ENCODE results near the gene OXSR1. TPM values are rescaled to one million over a fixed set of nuclear protein-coding genes. Genes with fewer than 3 reads are reported as not detected.
"Not testable (repeated sequence)": the region's sequence is repeated elsewhere in the genome, so short reads cannot be mapped to it uniquely, and the experiment has no call there.

Gene OXSR1
- total RNA-seq, 4 donors from 2014 or later = 28.8 to 48.2 (median 37.6) TPM

DNA sequence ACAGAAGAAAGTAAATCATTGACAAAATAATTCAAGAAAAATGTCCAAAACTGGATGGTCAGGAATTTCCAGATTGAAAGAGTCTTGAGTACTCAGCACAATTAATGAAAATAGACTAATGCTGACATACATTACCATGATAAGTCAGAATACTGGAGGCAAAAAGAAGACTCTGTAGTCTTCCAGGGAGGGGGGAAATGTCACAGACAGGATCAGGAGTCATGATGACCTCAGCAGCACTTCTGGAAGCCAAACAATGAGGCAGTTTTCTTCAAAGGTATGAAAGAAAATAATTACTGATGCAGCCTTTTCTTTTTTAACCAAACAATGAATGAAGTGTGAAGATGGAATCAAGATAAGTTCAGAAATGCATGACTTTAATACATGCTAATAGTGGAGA is 70.1 kb downstream of the OXSR1 start:
- Histone ChIP-seq H3K36me3 (peaks cover 5 to 89% (median 6%) of the 10 kb centered on the region in 3 donors), H3K4me3 (no peak overlapping the region), H3K27ac (no peak overlapping the region), H3K27me3 (no peaks in the 10 kb centered on the region), H3K4me1 (no peaks in the 10 kb centered on the region), H3K9me3 (no peaks in the 10 kb centered on the region)
- intact Hi-C loops (cut with DNase I) = no loop called here
- TF ChIP-seq, protein P1, sequence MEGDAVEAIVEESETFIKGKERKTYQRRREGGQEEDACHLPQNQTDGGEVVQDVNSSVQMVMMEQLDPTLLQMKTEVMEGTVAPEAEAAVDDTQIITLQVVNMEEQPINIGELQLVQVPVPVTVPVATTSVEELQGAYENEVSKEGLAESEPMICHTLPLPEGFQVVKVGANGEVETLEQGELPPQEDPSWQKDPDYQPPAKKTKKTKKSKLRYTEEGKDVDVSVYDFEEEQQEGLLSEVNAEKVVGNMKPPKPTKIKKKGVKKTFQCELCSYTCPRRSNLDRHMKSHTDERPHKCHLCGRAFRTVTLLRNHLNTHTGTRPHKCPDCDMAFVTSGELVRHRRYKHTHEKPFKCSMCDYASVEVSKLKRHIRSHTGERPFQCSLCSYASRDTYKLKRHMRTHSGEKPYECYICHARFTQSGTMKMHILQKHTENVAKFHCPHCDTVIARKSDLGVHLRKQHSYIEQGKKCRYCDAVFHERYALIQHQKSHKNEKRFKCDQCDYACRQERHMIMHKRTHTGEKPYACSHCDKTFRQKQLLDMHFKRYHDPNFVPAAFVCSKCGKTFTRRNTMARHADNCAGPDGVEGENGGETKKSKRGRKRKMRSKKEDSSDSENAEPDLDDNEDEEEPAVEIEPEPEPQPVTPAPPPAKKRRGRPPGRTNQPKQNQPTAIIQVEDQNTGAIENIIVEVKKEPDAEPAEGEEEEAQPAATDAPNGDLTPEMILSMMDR (IDR thresholded peaks at IDR 0.05) = no peak
- TF ChIP-seq POLR2A (IDR thresholded peaks at IDR 0.05) = no peak
- no peak for DNase-seq

DNA sequence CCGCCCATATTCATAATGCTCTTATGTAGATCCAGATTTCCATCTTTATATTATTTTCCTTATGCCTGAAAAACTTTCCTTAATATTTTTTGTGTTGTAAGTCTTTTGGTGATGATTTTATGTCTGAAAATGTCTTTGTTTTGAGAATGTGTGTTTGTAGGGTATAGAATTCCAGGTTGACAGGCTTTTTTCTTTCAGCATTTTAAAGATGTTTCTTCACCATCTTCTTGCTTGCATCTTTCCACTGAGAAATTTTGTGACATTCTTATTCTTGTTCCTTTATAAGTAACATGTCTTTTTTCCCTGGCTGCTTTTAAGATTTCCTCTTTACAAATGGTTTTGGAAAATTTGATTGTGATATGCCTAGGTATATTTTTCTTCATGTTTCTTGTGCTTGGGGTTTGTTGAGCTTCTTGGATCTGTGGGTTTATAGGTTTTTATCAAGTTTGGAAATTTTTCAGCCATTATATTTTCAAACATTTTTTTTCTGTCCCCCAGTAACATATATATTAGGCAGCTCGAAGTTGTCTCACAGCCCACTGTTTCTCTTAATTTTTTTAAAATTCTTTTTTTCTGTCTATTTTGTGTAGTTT is 73.2 kb downstream of the OXSR1 start:
- Histone ChIP-seq H3K27ac (no peak overlapping the region), H3K36me3 (peaks cover 4 to 84% (median 5%) of the 10 kb centered on the region in 3 donors), H3K27me3 (no peaks in the 10 kb centered on the region), H3K9me3 (no peaks in the 10 kb centered on the region), H3K4me1 (no peaks in the 10 kb centered on the region), H3K4me3 (no peak overlapping the region)
- TF ChIP-seq, protein P1 (IDR thresholded peaks at IDR 0.05) = no peak
- no peak for TF ChIP-seq POLR2A (IDR thresholded peaks at IDR 0.05)
- WGBS, 2 donors = 91 to 92% methylated on average over 2 of the region's 2 CpGs
- intact Hi-C loops (cut with DNase I) = no loop called here
- DNase-seq = no peak

DNA sequence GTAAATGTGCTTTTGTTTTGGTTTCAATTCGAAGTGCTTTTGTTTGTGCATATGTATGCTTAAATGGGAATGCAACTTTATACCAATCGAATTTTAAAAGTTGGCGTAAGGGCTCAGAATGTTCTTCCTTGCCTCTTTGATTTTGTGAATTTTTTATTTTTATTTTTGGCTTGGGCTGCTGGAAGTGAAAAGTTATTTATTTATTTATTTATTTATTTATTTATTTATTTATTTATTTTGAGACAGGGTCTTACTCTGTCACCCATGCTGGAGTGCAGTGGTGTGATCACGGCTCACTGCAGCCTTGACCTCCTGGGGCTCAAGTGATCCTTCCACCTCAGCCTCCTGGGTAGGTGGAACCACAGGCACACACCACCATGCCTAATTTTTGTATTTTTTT is 77.5 kb downstream of the OXSR1 start:
- H3K27me3 ChIP-seq; H3K4me3 ChIP-seq; H3K9me3 ChIP-seq; DNase-seq; intact Hi-C loops (cut with DNase I); H3K27ac ChIP-seq; H3K4me1 ChIP-seq: not testable (repeated sequence)
- 95% methylated on average over 4 of the region's 4 CpGs for WGBS, 2 donors
- H3K36me3 ChIP-seq = peaks cover 0 to 84% (median 5%) of the 10 kb centered on the region in 3 donors

DNA sequence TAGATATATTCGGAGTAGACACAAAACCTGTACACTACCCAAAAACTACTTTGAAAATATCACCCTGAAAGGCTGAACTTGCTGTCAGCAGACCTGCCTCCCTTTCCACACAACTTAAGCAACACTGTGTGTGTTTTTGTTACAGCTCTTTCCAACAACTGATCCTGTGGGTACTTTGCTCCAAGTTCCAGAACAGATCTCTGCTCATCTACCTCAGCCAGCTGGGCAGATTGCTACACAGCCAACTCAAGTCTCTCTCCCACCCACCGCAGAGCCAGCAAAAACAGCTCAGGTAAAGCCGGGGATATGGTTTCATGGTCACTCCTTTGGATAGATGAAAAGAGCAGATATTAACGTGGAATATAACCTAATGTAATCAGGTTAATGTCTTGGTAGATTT is 80.6 kb downstream of the OXSR1 start:
- Histone ChIP-seq H3K27me3 (no peaks in the 10 kb centered on the region), H3K4me1 (peaks cover 0 to 13% (median 0%) of the 10 kb centered on the region in 3 donors), H3K4me3 (no peak overlapping the region), H3K27ac (no peak overlapping the region), H3K36me3 (peaks cover 0 to 84% (median under 1%) of the 10 kb centered on the region in 3 donors), H3K9me3 (no peaks in the 10 kb centered on the region)
- intact Hi-C loops (cut with DNase I) = no loop called here
- TF ChIP-seq POLR2A (IDR thresholded peaks at IDR 0.05) = no peak
- WGBS, 2 donors = 94 to 97% methylated on average over 4 of the region's 4 CpGs
- no peak for DNase-seq

DNA sequence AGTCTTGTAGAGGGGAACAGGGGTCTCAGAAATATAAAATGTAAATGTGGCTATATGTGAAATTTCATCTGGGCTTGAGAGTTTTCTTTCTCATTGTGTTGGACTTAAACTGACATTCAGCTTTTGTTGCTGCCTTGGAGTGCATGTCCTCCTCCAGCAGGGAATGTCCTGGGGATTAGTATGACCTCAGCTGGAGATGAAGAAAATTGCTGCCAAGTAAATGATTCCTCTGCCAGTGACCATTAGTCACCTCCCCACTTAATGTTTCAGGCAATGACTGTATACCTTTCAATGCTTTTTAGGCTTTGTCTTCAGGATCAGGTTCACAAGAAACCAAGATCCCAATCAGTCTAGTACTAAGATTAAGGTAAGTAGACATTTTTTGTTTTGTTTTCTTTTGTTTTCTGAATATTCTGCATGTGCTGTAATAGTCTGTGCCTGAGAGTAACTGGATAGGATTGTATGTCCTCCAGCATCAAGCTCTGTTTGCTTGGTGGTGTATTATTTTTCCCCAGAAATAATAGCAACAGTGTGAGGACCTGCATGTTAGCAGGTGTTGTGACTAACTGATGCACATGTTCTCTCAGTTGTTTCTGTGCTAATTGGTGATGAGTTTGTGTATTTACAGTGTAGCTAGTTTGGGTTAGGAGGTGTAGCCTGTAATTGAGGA is 82.2 kb downstream of the OXSR1 start:
- DNase-seq = no peak
- no peaks in the 10 kb centered on the region for H3K27me3 ChIP-seq
- intact Hi-C loops (cut with DNase I) = no loop called here
- H3K9me3 ChIP-seq = no peaks in the 10 kb centered on the region
- TF ChIP-seq, protein P1 (IDR thresholded peaks at IDR 0.05) = peak in 1 of 6 experiments; percentile 29
- no peak for TF ChIP-seq POLR2A (IDR thresholded peaks at IDR 0.05)
- peaks cover 0 to 89% (median 11%) of the 10 kb centered on the region in 3 donors for H3K36me3 ChIP-seq
- H3K4me3 ChIP-seq = no peak overlapping the region
- peaks cover 0 to 13% (median 0%) of the 10 kb centered on the region in 3 donors for H3K4me1 ChIP-seq
- H3K27ac ChIP-seq = peak overlapping the region in 1 of 4 donors; percentile 11

DNA sequence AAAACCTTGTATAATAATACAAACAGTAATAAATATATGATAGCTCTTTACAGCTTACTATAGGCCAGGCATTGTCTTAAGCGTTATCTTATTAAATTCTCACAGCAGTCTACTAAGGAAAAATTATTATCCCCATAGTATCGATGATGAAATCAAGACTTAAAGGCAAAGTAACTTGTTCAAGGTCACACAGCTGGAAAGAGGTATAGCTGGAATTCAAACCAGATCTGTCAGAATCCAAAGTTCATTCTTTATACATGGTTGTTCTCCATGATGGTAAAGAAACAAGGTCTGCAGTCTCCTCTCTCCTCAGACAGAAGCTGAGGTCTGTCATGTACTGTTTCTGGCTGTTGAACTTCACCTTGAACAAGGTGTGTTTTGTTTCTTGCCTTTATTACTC is 84.9 kb downstream of the OXSR1 start:
- Histone ChIP-seq H3K27ac (no peak overlapping the region), H3K36me3 (peaks cover 10 to 97% (median 16%) of the 10 kb centered on the region in 3 donors), H3K4me1 (peaks cover 0 to 13% (median 0%) of the 10 kb centered on the region in 3 donors), H3K9me3 (no peaks in the 10 kb centered on the region), H3K4me3 (no peak overlapping the region), H3K27me3 (no peaks in the 10 kb centered on the region)
- intact Hi-C loops (cut with DNase I) = no loop called here
- DNase-seq = no peak
- WGBS, 2 donors = 95 to 96% methylated on average over 2 of the region's 2 CpGs
- TF ChIP-seq, protein P1 (IDR thresholded peaks at IDR 0.05) = no peak
- no peak for TF ChIP-seq POLR2A (IDR thresholded peaks at IDR 0.05)

Data from esophagus squamous epithelium (tissue), 5 donors.